HCT116 (cell line): Measurements from ENCODE around the gene KRTAP10-9. TPM values are rescaled to one million over a fixed set of nuclear protein-coding genes. Genes with fewer than 3 reads are reported as not detected.
"Not testable (repeated sequence)": the region's sequence is repeated elsewhere in the genome, so short reads cannot be mapped to it uniquely, and the experiment has no call there.

ENCODE experiments used
- ATAC-seq: fragments of 200-7000 bp; cut with Tn5 transposase; 2 replicates; pipeline ENCODE4 v1.9.1; 2020; ENCODE audit warnings: mild to moderate bottlenecking, moderate library complexity
- BruUV-seq: library from RNA; stranded (reverse); fragments of 400-500 nt; replicated peaks from 2 replicates; lab custom pipeline; 2021; lab: Mats Ljungman, UMichigan
- CTCF ChIA-PET: fragments of 300-600 bp; sonication (Branson Sonifier 250); formaldehyde crosslinking; loops from one replicate; lab custom pipeline; 2021; ENCODE audit warnings: antibody characterized with exemption; lab: Charles Lee
- POLR2A ChIA-PET: fragments of 300-600, 350-600 bp; sonication (Branson Sonifier 250); formaldehyde crosslinking; loops from one replicate; lab custom pipeline; 2021; ENCODE audit warnings: antibody characterized with exemption; lab: Charles Lee
- RAD21 ChIA-PET, 2 experiments: fragments of 300-600 bp; sonication (Branson Sonifier 250); formaldehyde crosslinking; loops; one replicate each; lab custom pipeline; 2023; ENCODE audit warnings: low total read pairs in 2 of 2; ENCODE audit not compliant: uncharacterized antibody in 2 of 2, unreplicated experiment in 2 of 2, low non-redundant PET in 1 of 2; lab: Charles Lee
- DNase-seq: peaks from one replicate; pipeline ENCODE4 v3.0.0-alpha.2; 2010; ENCODE audit warnings: low read depth, low spot score
- H2AFZ ChIP-seq: fragments of 200-600 bp; shearing (Covaris generic), sonication (generic); 2 replicates; pipeline ENCODE4 v1.6.1; 2017; ENCODE audit warnings: low read depth, mixed run types, mixed read lengths, antibody characterized with exemption, low read length; ENCODE audit not compliant: poor library complexity, severe bottlenecking
- H3K27ac ChIP-seq: 2 replicates; pipeline ENCODE4 v1.5.1; 2012; ENCODE audit warnings: low read depth, low read length
- H3K27me3 ChIP-seq: fragments of 200-600 bp; sonication (generic); 2 replicates; pipeline ENCODE4 v1.6.1; 2016; ENCODE audit warnings: mixed run types, low read length, mixed read lengths; ENCODE audit not compliant: insufficient read depth
- H3K36me3 ChIP-seq, 2 experiments: fragments of 200-500 bp in 1 of 2; fragments of 200-600 bp in 1 of 2; sonication (Bioruptor generic) in 1 of 2; sonication (generic) in 1 of 2; 2 replicates each; pipeline versions ENCODE4 v1.5.1 to v1.6.1; 2014 to 2016; ENCODE audit warnings: low read length in 2 of 2, inconsistent platforms in 1 of 2, mixed read lengths in 1 of 2, mixed run types in 1 of 2; ENCODE audit not compliant: insufficient read depth in 2 of 2, control insufficient read depth in 1 of 2
- H3K4me1 ChIP-seq, 2 experiments: fragments of 200-600 bp in 1 of 2; sonication (generic) in 1 of 2; 2 replicates each; pipeline versions ENCODE4 v1.5.1 to v1.6.1; 2012 to 2017; ENCODE audit warnings: low read length in 2 of 2, inconsistent platforms in 1 of 2, mild to moderate bottlenecking in 1 of 2, mixed read lengths in 1 of 2, mixed run types in 1 of 2, moderate library complexity in 1 of 2; ENCODE audit not compliant: insufficient read depth in 2 of 2, control insufficient read depth in 1 of 2
- H3K4me2 ChIP-seq: fragments of 200-600 bp; sonication (generic); 2 replicates; pipeline ENCODE4 v1.6.1; 2017; ENCODE audit warnings: mixed run types, low read length, mixed read lengths
- H3K4me3 ChIP-seq, 2 experiments: fragments of 200-600 bp in 1 of 2; sonication (generic) in 1 of 2; replicated peaks in 1 of 2; 2 replicates each; pipeline ENCODE4 v1.5.1; 2011 to 2016; ENCODE audit warnings: low read length in 2 of 2, control low read depth in 1 of 2, low read depth in 1 of 2, mild to moderate bottlenecking in 1 of 2, mixed read lengths in 1 of 2, mixed run types in 1 of 2
- H3K79me2 ChIP-seq: fragments of 200-600 bp; sonication (generic); 2 replicates; pipeline ENCODE4 v1.6.1; 2017; ENCODE audit warnings: mild to moderate bottlenecking, mixed run types, low read length, moderate library complexity, mixed read lengths; ENCODE audit not compliant: insufficient read depth
- H3K9ac ChIP-seq: fragments of 200-600 bp; sonication (generic); 2 replicates; pipeline ENCODE4 v1.6.1; 2016; ENCODE audit warnings: low read length, mixed read lengths
- H3K9me2 ChIP-seq: fragments of 200-600 bp; sonication (generic), shearing (Covaris generic); 2 replicates; pipeline ENCODE4 v1.6.1; 2017; ENCODE audit warnings: mixed run types, mild to moderate bottlenecking, moderate library complexity; ENCODE audit not compliant: insufficient read depth
- H3K9me3 ChIP-seq, 2 experiments: fragments of 200-500 bp in 1 of 2; fragments of 200-600 bp in 1 of 2; sonication (Bioruptor generic) in 1 of 2; sonication (generic) in 1 of 2; 2 replicates each; pipeline ENCODE4 v1.6.1; 2014 to 2017; ENCODE audit warnings: low read length in 2 of 2, mixed read lengths in 2 of 2, inconsistent platforms in 1 of 2, low read depth in 1 of 2, mild to moderate bottlenecking in 1 of 2, mixed run types in 1 of 2, moderate library complexity in 1 of 2; ENCODE audit not compliant: control insufficient read depth in 1 of 2, insufficient read depth in 1 of 2
- H4K20me1 ChIP-seq: fragments of 200-600 bp; sonication (generic), shearing (Covaris generic); 2 replicates; pipeline ENCODE4 v1.6.1; 2017; ENCODE audit warnings: mixed run types, mild to moderate bottlenecking, moderate library complexity; ENCODE audit not compliant: insufficient read depth
- CBX3 ChIP-seq: IDR thresholded peaks from 2 replicates; pipeline ENCODE4 v1.6.1; 2012; ENCODE audit warnings: low read depth
- CEBPB ChIP-seq: IDR thresholded peaks from 2 replicates; pipeline ENCODE4 v1.6.1; 2012; ENCODE audit warnings: low read depth
- EGR1 ChIP-seq: IDR thresholded peaks from 2 replicates; pipeline ENCODE4 v1.6.1; 2012; ENCODE audit warnings: low read depth
- EZH2phosphoT487 ChIP-seq: fragments of 200-600 bp; IDR thresholded peaks from 2 replicates; pipeline ENCODE4 v1.6.1; 2018; ENCODE audit warnings: antibody characterized with exemption, borderline replicate concordance
- FOSL1 ChIP-seq: IDR thresholded peaks from 2 replicates; pipeline ENCODE4 v1.6.1; 2012; ENCODE audit warnings: low read depth
- JUND ChIP-seq: IDR thresholded peaks from 2 replicates; pipeline ENCODE4 v1.6.1; 2012
- POLR2A ChIP-seq: IDR thresholded peaks from 2 replicates; pipeline ENCODE4 v1.7.0; 2011; ENCODE audit warnings: borderline replicate concordance; ENCODE audit not compliant: insufficient read depth, insufficient read length; ENCODE audit errors: extremely low read depth
- POLR2AphosphoS5 ChIP-seq: IDR thresholded peaks from 2 replicates; pipeline ENCODE4 v1.6.1; 2011; ENCODE audit warnings: mild to moderate bottlenecking, low read depth, low read length, moderate library complexity
- SP1 ChIP-seq: IDR thresholded peaks from 2 replicates; pipeline ENCODE4 v1.6.1; 2012; ENCODE audit warnings: low read depth
- SRF ChIP-seq: IDR thresholded peaks from 2 replicates; pipeline ENCODE4 v1.6.1; 2012; ENCODE audit warnings: low read depth
- TCF7L2 ChIP-seq: IDR thresholded peaks from 2 replicates; pipeline ENCODE4 v1.7.0; 2011; ENCODE audit warnings: borderline replicate concordance, inconsistent platforms; ENCODE audit not compliant: insufficient read depth, insufficient read length; ENCODE audit errors: extremely low read depth
- ZNF274 ChIP-seq: fragments of 200-500 bp; sonication (Bioruptor generic); IDR thresholded peaks from 2 replicates; pipeline ENCODE4 v1.6.1; 2014; ENCODE audit warnings: mild to moderate bottlenecking, low read depth, low read length, inconsistent platforms
- intact Hi-C: fragments of 100-400 bp; cut with micrococcal nuclease; formaldehyde crosslinking; loops from 2 replicates; pipeline ENCODE4 v1.10.0; 2022
- total RNA-seq: library from RNA; stranded (reverse); gene quantifications from one replicate; pipeline ENCODE4 v1.2.1, GENCODE V29; 2021; ENCODE audit not compliant: unreplicated experiment
- TF ChIP-seq, protein P1 (sequence below): IDR thresholded peaks from 2 replicates; pipeline ENCODE4 v1.6.1; 2012
- TF ChIP-seq, protein P2 (sequence below): IDR thresholded peaks from 2 replicates; pipeline ENCODE4 v1.6.1; 2012

KRTAP10-9 gene
- total RNA-seq, 1 experiment from 2014 or later = not detected

DNA sequence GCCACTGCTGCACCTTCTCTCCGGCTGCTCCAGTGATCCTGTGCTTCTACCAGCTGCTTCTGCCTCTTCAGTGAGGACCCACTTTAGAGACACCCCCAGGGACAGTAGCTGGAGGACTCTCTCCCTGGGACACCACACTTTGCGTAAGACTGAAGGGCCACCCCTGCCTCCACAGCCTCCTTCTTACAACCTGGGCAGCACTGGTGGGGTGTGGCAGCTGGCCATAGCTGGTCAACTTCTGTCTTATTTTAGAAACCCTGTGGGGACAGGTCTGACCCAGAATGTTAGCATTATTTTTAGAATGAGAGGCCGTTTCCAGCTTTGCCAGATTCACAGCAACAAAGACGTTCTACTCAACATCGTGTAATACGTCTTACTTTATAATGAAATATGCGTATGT is 1.1 kb upstream of the KRTAP10-9 start:
- ChIA-PET CTCF (no interaction called here), RAD21 (no interaction called here), POLR2A (no interaction called here)
- no peaks in the 10 kb centered on the region for H4K20me1 ChIP-seq
- TF ChIP-seq CEBPB = no peak
- no peak for TF ChIP-seq EGR1
- no peak for TF ChIP-seq TCF7L2
- no peak for TF ChIP-seq JUND
- no peak for TF ChIP-seq EZH2phosphoT487
- TF ChIP-seq, protein P1, sequence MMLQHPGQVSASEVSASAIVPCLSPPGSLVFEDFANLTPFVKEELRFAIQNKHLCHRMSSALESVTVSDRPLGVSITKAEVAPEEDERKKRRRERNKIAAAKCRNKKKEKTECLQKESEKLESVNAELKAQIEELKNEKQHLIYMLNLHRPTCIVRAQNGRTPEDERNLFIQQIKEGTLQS = no peak
- no peak for TF ChIP-seq POLR2AphosphoS5
- TF ChIP-seq POLR2A = no peak
- no peak for TF ChIP-seq ZNF274
- TF ChIP-seq SP1 = no peak
- H3K9ac ChIP-seq = no peak overlapping the region
- intact Hi-C loops = no loop called here
- peaks cover 10 to 32% of the 10 kb centered on the region in 2 experiments; a peak in 3 of 4 replicates for H3K9me3 ChIP-seq
- H3K4me3 ChIP-seq = no peak overlapping the region
- no peaks in the 10 kb centered on the region for H3K9me2 ChIP-seq
- H3K79me2 ChIP-seq = no peaks in the 10 kb centered on the region
- no peaks in the 10 kb centered on the region for H3K4me1 ChIP-seq
- DNase-seq = no peak
- BruUV-seq = no TSS peak
- H3K36me3 ChIP-seq = no peaks in the 10 kb centered on the region
- no peak overlapping the region for H2AFZ ChIP-seq
- no peak overlapping the region for H3K27ac ChIP-seq
- no peaks in the 10 kb centered on the region for H3K27me3 ChIP-seq
- H3K4me2 ChIP-seq = no peak overlapping the region
- no peak for ATAC-seq

DNA sequence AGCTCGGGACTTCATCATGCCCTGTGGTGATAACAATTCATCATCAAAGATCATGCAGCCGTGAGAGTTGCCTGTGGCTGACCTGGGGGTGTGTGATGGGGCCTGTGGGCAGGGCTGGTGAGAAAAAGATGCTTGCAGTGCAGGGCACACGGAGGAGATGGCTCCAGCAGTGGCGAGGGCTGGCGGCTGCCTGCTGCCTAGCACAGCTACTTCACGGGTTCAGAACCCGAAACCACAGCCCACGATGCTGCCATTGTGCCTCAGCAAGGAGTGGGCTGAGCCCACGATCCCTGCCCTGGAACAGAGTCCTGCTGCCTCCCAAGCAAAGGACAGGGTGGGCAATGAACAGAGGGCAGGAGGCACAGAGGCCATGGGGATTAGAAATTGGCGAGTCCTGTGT is 631 bp upstream of the KRTAP10-9 start:
- ATAC-seq (no peak), DNase-seq (no peak)
- Histone ChIP-seq H3K9ac (no peak overlapping the region), H3K4me1 (no peaks in the 10 kb centered on the region), H3K4me2 (no peak overlapping the region), H3K9me2 (no peaks in the 10 kb centered on the region), H2AFZ (no peak overlapping the region), H4K20me1 (no peaks in the 10 kb centered on the region), H3K4me3 (no peak overlapping the region), H3K36me3 (no peaks in the 10 kb centered on the region), H3K9me3 (peaks cover 10 to 29% of the 10 kb centered on the region in 2 experiments; a peak in 3 of 4 replicates), H3K79me2 (no peaks in the 10 kb centered on the region), H3K27ac (no peak overlapping the region), H3K27me3 (no peaks in the 10 kb centered on the region)
- intact Hi-C loops = no loop called here
- ChIA-PET POLR2A (no interaction called here), CTCF (no interaction called here), RAD21 (no interaction called here)
- no TSS peak for BruUV-seq
- TF ChIP-seq POLR2AphosphoS5 (no peak), CEBPB (no peak), EGR1 (no peak), CBX3 (no peak), SRF (no peak), FOSL1 (no peak)
- TF ChIP-seq, protein P2, sequence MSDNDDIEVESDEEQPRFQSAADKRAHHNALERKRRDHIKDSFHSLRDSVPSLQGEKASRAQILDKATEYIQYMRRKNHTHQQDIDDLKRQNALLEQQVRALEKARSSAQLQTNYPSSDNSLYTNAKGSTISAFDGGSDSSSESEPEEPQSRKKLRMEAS = no peak

GRCh38 chr21:44627181-44627822 is 409 bp downstream of the KRTAP10-9 start:
- H3K4me2 ChIP-seq, DNase-seq, H2AFZ ChIP-seq, H3K27ac ChIP-seq, H3K27me3 ChIP-seq, POLR2A ChIA-PET, ATAC-seq, H3K4me3 ChIP-seq, H3K4me1 ChIP-seq, intact Hi-C loops, H4K20me1 ChIP-seq, H3K9me2 ChIP-seq, RAD21 ChIA-PET, H3K79me2 ChIP-seq, BruUV-seq, H3K9ac ChIP-seq, CTCF ChIA-PET, H3K36me3 ChIP-seq: not testable (repeated sequence)
- peaks cover 10 to 25% of the 10 kb centered on the region in 2 experiments; a peak in 3 of 4 replicates for H3K9me3 ChIP-seq
